Measurements from ENCODE around the gene RHOU. TPM values are rescaled to one million over a fixed set of nuclear protein-coding genes. Genes with fewer than 3 reads are reported as not detected.

RHOU gene
- total RNA-seq, 2 experiments from 2014 or later = 4.5 TPM

Other genes starting within 250 kb of the RHOU start
- 100 to 1,000 TPM; 121 to 127 TPM for gene RNF187, start 248.1 kb upstream of the RHOU start, total RNA-seq